ENCODE results near the gene LLCFC1. TPM values are rescaled to one million over a fixed set of nuclear protein-coding genes. Genes with fewer than 3 reads are reported as not detected.

LLCFC1 gene
- total RNA-seq, 1 donor from 2014 or later: not detected

DNA sequence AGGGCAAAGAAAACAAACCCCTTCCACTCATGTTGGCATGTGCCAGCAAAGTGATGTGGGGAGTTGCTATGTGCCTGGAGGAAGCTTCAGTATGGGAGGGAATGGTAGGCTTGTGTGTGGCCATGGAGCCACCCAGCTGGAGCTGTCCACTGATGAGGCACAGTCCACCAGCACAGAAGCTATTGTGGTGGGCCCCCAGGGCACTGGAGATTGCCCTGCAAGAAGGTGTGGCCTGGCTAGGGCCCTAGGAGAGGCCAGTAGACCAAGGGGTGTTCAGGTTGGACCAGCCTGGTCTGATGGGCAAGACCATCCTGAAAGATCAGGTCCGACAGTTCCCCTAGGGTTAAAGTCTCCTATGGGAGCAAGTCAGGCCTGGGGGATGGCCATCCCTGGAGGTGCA is 45.0 kb downstream of the LLCFC1 start:
- no peak for DNase-seq (ENCODE audit: low spot score)

Other genes with a start within 250 kb of the LLCFC1 start
- not detected for gene PRSS1, start 190.0 kb upstream of the LLCFC1 start, total RNA-seq
- not detected for gene PRSS2, start 168.5 kb upstream of the LLCFC1 start, total RNA-seq
- 55.9 TPM for gene EPHB6, start 84.4 kb upstream of the LLCFC1 start, total RNA-seq
- gene TRPV6, start 53.7 kb upstream of the LLCFC1 start, total RNA-seq: 27.7 TPM
- not detected for gene TRPV5, start 5.7 kb upstream of the LLCFC1 start, total RNA-seq
- gene KEL, start 22.9 kb downstream of the LLCFC1 start, total RNA-seq: 1.3 TPM
- not detected for gene OR9A2, start 87.6 kb downstream of the LLCFC1 start, total RNA-seq
- gene OR6V1, start 112.9 kb downstream of the LLCFC1 start, total RNA-seq: not detected
- not detected for gene PIP, start 192.6 kb downstream of the LLCFC1 start, total RNA-seq
- gene TAS2R39, start 243.9 kb downstream of the LLCFC1 start, total RNA-seq: not detected

All from ureter (tissue), 1 donor.